Measurements from ENCODE around the gene FOXN4.

FOXN4 gene

DNA sequence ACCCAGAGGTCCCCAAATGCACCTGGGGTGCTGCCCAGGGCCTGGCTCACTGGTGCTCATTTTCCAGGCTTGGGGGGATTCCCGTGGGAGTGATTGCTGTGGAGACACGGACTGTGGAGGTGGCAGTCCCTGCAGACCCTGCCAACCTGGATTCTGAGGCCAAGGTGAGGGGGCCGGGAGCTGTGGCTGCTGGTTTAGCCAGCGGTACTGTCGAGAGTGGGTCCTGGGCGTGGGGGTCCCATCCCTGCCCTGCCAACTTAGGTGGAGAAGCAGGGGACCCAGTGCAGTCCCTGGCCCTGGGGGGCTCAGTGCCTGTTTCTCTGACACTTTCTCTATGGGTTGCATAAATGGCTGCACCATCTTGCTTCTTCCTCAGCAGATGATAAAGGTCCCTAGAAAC, 50.9 kb downstream of the FOXN4 start:
- DNase-seq (ENCODE audit: low read depth): no peak

DNA sequence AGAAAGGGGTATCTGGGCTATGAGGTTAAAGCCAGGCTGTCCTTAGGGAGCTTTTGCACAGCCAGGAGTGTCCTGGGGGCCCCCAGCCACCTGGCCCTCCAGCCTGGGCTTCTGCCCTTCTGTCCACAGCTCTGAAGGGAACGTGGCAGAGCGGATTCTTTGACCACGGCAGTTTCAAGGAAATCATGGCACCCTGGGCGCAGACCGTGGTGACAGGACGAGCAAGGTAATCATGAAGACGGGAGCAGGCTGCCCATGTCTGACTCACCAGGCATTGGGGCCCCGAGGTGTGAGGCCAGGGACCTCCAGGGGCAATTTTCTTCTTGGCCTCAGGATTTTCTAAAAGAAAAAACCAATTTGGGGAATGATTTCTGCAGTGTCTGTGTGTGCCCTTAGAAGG, 53.1 kb downstream of the FOXN4 start:
- DNase-seq (ENCODE audit: low read depth): no peak

- DNase-seq (ENCODE audit: low read depth): no peak
Measured at GRCh38 chr12:109255377-109255776, 53.7 kb downstream of the FOXN4 start.

- no peak for DNase-seq (ENCODE audit: low read depth)
Measured at GRCh38 chr12:109253913-109254544, 55.1 kb downstream of the FOXN4 start.

DNA sequence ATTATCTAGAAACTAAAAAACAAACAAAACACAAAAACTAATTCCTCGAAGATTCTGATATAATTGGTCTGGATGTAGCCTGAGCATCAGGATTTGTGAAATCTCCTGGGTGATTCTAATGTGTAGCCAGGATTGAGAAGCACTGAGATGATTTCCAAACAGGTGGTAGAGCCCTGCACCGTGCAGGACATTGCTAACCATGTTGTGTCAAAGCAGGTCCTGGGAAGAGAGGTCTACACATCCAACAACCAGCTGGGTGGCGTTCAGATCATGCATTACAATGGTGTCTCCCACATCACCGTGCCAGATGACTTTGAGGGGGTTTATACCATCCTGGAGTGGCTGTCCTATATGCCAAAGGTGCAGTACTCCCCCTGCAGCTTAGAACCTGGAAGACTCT, 56.3 kb downstream of the FOXN4 start:
- no peak for DNase-seq (ENCODE audit: low read depth)

GRCh38 chr12:109250523-109250922, 58.6 kb downstream of the FOXN4 start:
- DNase-seq (ENCODE audit: low read depth): no peak

- DNase-seq (ENCODE audit: low read depth): no peak
Measured at GRCh38 chr12:109247831-109248654, 61.0 kb downstream of the FOXN4 start.

GRCh38 chr12:109246221-109246620, 62.9 kb downstream of the FOXN4 start:
- DNase-seq (ENCODE audit: low read depth): no peak

GRCh38 chr12:109244073-109244472, 65.0 kb downstream of the FOXN4 start:
- no peak for DNase-seq (ENCODE audit: low read depth)

DNA sequence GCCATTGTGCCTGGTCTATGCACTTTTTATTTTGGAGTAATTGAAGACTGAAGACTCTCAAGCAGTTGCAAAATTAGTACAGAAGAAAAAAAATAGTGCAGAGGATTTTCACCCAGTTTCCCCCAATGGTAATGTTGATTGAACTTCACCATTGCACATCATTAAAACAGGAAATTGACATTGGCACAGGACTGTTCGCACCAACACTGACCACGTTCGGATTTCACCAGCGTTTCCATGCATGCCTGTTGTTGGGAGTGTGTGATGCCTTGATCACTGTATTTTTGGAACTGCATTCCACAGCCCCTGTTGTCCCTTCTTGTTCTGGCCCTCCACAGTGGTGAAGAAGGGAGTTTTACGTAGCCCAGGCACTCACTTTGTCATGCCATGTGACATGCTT, 67.1 kb downstream of the FOXN4 start:
- no peak for DNase-seq (ENCODE audit: low read depth)

DNA sequence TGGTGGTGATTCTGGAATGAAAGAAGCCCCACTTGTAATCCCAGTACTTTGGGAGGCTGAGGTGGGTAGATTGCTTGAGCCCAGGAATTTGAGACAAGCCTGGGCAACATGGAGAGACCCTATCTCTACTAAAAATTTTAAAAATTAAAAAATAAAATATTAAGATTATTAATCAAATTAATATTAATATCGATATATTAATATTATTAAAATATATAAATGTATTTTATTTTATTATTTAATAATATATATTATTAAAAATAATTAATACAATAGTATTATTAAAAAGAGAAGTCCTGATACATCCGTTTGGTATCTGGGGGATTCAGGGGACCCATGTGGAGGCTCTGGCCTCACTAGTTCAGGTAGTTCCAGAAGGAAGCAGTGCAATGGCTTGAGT, 68.7 kb downstream of the FOXN4 start:
- no peak for DNase-seq (ENCODE audit: low read depth)

DNA sequence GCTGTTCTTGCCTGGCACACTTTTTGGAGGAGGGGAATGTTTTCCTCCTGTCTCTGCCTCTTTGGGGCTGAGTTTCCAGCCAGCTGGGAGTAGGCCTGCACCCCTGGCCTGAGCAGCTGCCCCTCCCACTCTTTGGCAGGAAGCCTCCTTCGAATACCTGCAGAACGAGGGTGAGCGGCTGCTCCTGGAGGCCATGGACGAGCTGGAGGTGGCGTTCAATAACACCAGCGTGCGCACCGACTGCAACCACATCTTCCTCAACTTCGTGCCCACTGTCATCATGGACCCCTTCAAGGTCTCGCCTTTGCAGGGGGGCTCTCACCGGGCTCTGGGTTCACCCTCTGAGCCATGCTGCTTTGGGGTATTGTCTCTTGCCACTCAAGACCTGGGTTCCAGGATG, 69.4 kb downstream of the FOXN4 start:
- no peak for DNase-seq (ENCODE audit: low read depth)

DNA sequence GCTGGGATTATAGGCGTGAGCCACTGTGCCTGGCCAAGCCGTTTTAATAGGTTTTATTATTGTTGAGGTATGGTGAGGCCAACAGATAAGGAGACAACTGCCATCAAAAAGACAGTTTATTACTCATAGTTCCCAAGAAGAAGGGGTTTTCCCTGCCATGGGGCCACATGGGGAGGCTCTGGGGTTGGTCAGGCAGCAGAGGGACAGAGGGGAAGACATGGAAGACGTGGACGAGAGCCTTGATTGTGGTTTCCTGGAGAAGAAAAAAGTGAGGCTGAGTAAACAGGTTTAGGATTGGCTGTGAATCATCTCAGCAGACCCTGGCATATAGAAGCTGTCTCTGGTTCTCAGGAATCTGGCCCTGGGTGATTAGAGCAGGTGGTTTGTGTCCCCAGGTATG, 69.9 kb downstream of the FOXN4 start:
- DNase-seq (ENCODE audit: low read depth): no peak

DNA sequence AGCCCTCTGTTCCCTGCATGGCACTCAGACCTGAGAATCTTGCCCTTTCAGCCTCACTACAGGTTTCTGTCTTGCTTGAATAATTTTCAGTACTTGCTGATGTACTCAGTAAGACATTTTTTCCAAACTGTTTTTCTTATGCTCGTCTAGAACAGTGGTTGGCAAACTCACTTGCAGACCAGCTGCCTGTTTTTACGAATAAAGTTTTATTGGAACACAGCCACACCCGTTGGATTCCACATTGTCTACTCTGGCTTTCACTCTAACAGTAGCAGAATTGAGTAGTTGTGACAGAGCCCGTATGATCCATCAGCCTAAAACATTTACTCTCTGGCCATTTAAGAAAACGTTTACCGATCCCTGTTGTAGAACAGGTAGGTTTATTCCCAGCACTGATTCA, 72.8 kb downstream of the FOXN4 start:
- no peak for DNase-seq (ENCODE audit: low read depth)

GRCh38 chr12:109234012-109234411, 75.1 kb downstream of the FOXN4 start:
- DNase-seq (ENCODE audit: low read depth): no peak

- DNase-seq (ENCODE audit: low read depth): no peak
Measured at GRCh38 chr12:109232731-109233130, 76.4 kb downstream of the FOXN4 start.

- no peak for DNase-seq (ENCODE audit: low read depth)
Measured at GRCh38 chr12:109230193-109230592, 78.9 kb downstream of the FOXN4 start.

DNA sequence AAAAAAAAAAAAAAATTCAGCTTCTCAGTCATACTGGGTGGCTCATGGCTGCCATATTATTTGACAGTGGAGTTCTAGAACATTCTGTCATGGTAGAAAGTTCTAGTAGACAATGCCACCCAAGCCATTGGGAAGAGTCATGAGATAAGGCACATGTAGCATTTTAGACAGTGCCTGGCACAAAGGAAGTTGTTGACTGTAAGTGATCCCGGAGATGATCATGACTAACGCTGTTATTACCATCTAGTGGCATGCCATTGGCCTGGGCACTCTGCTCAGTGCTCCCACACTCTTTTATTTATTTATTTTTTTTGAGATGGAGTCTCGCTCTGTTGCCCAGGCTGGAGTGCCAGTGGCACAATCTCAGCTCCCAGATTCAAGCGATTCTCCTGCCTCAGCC, 80.4 kb downstream of the FOXN4 start:
- no peak for DNase-seq (ENCODE audit: low read depth)

Data from activated T-helper 9 cell treated with anti-CD3 and anti-CD28 coated beads, Interleukin-2, amount 50 U/mL, for 16 hours (primary cell).